Hematopoietic multipotent progenitor cell treated with erythropoietin and hydrocortisone succinate and interleukin-3 and kit ligand, for 15 days (in vitro differentiated cells): ENCODE results near the gene PPEF2.

Experiments
- DNase-seq: peaks from one replicate; pipeline ENCODE4 v3.0.0-alpha.2; 2015; ENCODE audit warnings: low spot score

The PPEF2 gene

GRCh38 chr4:75895744-75896314 lies 6.4 kb downstream of the PPEF2 start:
- peak; percentile 50 for DNase-seq

- DNase-seq: no peak
Measured at GRCh38 chr4:75892508-75892907, 9.7 kb downstream of the PPEF2 start.

- no peak for DNase-seq
Measured at GRCh38 chr4:75891611-75892010, 10.6 kb downstream of the PPEF2 start.

- DNase-seq: no peak
Measured at GRCh38 chr4:75889537-75890199, 12.6 kb downstream of the PPEF2 start.

DNA sequence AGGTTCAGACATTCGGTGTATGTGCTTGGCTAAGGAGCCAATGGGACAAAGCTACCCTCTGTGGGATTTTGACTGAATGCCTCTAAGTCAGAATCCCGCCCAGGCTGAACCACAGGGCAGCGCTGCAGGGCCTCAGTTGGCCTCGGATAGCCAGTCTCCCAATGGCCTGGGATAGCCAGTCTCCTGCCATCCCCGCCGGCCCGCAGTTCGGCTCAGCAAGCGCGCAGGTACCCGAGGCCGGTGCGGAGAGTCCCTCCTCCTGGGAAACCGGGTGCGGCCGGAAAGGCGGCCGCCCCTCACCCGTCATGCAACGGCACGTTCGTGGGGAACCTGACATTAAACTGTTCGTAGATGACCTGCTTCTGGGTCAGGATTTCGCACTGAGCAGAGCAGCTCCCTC lies 16.1 kb downstream of the PPEF2 start:
- DNase-seq: no peak

- no peak for DNase-seq
Measured at GRCh38 chr4:75881476-75881875, 20.8 kb downstream of the PPEF2 start.

DNA sequence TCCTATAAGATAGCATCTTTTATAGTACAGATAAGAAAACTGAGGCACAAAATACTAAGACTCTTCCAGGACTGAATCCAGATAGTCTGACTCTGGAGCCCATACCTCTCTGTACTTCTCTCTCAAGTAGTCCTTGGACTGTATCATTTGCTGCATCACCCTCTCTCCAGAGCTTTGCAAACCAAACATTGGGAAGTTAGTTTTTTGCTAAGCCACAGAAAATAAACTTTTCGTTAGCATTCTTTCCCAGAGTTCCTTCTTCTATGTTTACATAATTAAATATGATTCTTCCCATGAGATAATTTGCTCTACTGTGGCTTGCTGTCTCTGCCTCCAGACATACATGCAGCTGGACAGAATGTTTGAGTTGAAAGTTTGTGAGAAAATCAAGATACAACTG lies 22.0 kb downstream of the PPEF2 start:
- no peak for DNase-seq

DNA sequence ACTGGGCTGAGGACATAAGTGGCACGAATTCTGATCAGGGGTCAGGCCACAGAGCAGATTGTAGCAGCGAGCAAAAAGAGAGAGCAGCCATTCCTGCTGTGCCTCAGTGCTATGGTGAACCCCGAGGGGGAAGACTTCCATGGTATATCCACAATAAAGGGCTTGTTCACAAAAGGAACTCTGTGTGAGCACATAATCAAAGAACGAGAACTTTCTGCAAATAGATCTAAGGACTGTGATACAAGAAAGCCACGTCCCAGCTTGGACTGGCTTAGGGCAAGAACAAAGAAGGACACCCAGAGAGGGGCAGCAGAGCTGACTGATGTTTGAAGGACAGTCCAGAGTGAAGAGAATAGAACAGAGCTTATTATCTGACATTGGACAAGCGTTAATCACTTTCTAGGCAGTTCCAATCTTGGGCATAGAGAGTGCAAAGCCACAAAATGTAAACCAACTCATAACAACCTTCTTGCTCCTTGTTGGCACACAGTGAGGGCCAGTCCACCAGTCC lies 24.0 kb downstream of the PPEF2 start:
- DNase-seq: no peak

- no peak for DNase-seq
Measured at GRCh38 chr4:75876218-75876617, 26.0 kb downstream of the PPEF2 start.

- DNase-seq: no peak
Measured at GRCh38 chr4:75869100-75869499, 33.2 kb downstream of the PPEF2 start.

- DNase-seq: no peak
Measured at GRCh38 chr4:75867130-75867529, 35.1 kb downstream of the PPEF2 start.

DNA sequence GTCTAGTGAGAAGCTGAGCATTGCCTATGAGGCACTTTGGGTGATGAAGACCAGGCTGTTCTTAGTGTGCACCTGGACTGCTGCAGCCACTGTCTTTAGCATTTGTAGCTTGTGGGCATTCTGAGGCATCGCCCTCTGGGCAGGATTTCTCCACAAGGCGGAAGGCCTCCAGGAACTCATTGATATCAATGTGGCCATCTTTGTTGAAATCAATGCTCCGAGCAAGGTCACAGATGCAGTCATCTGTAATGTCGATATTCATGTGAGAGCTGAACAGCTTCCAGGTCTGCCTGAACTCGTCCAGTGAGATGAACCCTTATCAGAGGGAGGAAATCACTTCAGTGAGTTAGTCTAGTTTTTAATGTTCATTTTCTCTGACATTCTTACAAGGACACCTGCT lies 41.6 kb downstream of the PPEF2 start:
- no peak for DNase-seq

- no peak for DNase-seq
Measured at GRCh38 chr4:75858721-75859120, 43.5 kb downstream of the PPEF2 start.

- no peak for DNase-seq
Measured at GRCh38 chr4:75849461-75849860, 52.8 kb downstream of the PPEF2 start.

GRCh38 chr4:75848891-75849290 lies 53.4 kb downstream of the PPEF2 start:
- no peak for DNase-seq

DNA sequence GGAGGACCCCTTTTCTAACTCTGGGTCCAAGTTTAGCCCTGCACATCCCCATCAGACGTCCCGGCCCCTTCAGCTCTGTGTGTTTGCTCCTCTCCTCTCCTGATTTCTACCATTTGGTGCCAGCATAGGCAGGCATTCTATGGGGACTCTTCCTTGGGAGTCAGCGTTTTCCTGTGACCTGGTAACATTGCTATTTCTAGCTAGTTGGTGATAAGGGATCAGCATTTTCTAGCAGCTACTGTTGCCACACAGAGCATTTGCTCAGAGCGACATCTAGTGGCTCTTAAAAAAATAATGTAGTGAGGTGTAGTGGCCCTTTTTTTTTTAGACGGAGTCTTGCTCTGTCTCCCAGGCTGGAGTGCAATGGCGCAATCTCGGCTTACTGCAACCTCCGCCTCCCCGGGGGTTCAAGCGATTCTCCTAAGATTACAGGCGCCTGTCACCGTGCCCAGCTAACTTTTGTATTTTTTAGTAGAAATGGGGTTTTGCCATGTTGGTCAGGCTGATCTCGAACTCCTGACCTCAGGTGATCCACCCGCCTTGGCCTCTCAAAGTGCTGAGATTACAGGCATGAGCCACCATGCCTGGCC lies 54.0 kb downstream of the PPEF2 start:
- peak; percentile 74 for DNase-seq

DNA sequence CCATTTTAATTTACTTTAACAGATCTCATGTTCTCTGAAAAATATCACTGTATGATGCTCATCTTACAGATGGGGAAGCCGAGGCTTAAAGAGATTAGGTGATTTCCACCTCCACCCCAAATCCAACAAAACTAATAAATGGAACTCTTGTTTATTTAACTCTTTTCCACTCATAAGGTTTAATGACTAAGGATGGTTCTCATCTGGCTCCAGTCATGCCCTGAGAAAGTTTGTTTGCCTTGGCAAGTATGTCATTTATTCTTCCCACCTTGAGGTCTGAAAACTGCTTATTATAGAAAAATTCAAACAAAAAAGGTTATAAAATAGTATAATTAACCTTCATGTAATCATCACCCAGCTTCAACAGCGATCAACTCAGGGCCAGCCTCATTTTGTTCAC lies 56.3 kb downstream of the PPEF2 start:
- no peak for DNase-seq

- DNase-seq: no peak
Measured at GRCh38 chr4:75844151-75844662, 58.0 kb downstream of the PPEF2 start.

DNA sequence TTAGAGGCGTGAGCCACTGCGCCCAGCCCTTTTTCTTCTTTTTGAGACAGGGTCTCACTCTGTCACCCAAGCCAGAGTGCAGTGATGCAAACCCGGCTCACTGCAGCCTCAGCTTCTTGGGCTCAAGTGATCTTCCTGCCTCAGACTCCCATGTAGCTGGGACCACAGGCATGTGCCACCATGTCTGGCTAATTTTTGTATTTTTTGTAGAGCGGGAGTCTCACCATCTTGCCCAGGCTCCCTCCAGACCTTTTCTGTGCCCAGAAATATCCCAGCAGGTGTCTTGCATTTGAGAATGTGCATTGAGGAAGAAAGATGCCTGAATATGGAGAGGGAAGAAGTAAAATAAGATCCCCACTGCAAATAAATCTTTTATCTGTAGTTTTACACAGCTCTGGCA lies 58.7 kb downstream of the PPEF2 start:
- no peak for DNase-seq

DNA sequence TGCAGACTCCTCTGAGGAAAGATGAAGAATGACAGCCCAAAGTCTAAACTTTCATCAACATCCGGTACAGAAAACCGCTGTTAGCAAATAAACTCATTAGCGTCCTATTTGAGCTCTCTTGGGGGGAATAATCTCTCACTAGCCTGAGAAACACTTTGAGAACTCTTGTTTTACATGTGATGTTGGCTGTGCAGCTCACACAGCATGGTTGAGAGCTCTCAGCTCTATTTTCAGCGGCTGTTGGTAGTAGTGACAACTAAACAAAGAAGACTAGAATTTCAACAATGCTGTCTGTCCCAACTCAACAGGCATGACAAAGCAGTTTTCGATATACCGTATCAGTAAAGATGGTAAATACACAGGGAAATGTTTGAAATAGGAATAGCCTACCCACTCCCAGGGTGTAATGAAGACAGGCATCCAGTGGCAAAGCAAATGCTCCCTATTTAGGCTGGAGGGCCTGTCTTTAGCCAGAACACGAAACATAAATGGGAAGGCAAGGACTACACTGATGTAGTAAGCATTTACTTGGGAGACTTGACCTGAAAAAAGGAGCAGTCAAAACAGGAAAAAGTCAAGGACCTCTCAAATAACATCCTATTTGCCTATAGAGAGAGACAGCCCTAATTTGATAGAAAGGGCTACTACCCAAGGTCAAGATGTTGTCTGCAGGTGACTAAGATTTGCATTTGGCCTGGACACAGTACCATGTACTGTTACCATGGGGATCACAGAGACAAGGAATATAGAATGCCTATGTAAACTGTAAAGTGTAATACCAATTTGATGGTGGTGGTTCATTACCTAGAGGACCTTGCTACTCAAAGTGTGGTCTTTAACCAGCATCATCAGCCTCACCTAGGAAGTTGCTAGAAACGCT lies 60.4 kb downstream of the PPEF2 start:
- DNase-seq: no peak

- DNase-seq: no peak
Measured at GRCh38 chr4:75834772-75835154, 67.5 kb downstream of the PPEF2 start.

DNA sequence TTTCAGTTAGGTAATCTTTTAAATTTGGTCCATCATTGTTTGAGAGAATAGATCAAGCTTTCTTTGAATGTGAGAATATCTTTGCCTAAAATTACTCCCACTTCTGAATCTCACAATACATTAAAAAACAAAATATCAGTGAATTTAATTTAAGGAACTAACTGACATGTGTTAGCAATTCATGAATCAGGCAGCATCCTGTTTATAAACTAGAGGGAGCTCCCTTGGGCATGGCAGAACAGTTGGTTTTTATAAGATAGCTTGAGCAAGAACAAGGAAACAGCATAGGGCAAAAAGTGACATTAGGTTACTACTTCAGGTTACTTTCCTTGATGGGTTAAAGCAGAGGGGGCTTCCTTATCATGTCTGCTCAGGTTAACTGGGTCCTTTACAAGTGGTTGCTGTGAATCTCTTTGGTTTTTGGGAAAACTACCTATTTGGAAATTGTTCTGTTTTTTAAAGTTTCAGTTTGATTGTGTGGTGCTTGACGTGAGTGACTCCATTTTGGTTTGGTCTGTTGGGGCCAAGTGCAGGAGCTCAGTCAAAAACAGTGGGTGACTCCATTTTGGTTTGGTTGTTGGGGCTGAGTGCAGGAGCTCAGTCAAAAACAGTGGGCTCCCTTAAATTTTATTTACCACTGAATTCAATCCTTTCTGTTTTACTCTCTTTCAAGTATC lies 68.0 kb downstream of the PPEF2 start:
- no peak for DNase-seq
